Panc1 (cell line): ENCODE data around the gene GLI1.

Experiments
- POLR2AphosphoS5 ChIP-seq: IDR thresholded peaks from 2 replicates; pipeline ENCODE4 v1.6.1; 2012; ENCODE audit warnings: mild to moderate bottlenecking, low read depth, low read length, moderate library complexity
- REST ChIP-seq, 2 experiments: IDR thresholded peaks; 2 replicates each; pipeline ENCODE4 v1.6.1; 2011 to 2012; ENCODE audit warnings: low read depth in 2 of 2, control low read depth in 1 of 2, low read length in 1 of 2, mild to moderate bottlenecking in 1 of 2, moderate library complexity in 1 of 2; ENCODE audit not compliant: insufficient read depth in 1 of 2
- SIN3A ChIP-seq: IDR thresholded peaks from 2 replicates; pipeline ENCODE4 v1.6.1; 2012; ENCODE audit warnings: low read depth, mild to moderate bottlenecking, low read length, moderate library complexity, borderline replicate concordance; ENCODE audit not compliant: insufficient read depth
- TF ChIP-seq, protein P1 (sequence below): fragments of 450-650 bp; IDR thresholded peaks from 2 replicates; pipeline ENCODE4 v1.5.1; 2017; ENCODE audit warnings: mild to moderate bottlenecking

GRCh38 chr12:57458665-57459054, 925 bp upstream of the GLI1 start:
- TF ChIP-seq, protein P1, sequence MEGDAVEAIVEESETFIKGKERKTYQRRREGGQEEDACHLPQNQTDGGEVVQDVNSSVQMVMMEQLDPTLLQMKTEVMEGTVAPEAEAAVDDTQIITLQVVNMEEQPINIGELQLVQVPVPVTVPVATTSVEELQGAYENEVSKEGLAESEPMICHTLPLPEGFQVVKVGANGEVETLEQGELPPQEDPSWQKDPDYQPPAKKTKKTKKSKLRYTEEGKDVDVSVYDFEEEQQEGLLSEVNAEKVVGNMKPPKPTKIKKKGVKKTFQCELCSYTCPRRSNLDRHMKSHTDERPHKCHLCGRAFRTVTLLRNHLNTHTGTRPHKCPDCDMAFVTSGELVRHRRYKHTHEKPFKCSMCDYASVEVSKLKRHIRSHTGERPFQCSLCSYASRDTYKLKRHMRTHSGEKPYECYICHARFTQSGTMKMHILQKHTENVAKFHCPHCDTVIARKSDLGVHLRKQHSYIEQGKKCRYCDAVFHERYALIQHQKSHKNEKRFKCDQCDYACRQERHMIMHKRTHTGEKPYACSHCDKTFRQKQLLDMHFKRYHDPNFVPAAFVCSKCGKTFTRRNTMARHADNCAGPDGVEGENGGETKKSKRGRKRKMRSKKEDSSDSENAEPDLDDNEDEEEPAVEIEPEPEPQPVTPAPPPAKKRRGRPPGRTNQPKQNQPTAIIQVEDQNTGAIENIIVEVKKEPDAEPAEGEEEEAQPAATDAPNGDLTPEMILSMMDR, result no peak
- TF ChIP-seq POLR2AphosphoS5 (no peak), REST (IDR thresholded peaks at IDR 0.05; ENCODE audit: insufficient read depth in 1 of 2, low read depth in 2 of 2, low read length in 1 of 2) (no peak), SIN3A (no peak)
